H1 (cell line): Measurements from ENCODE around the gene PIK3R5.

Experiments used
- ATF2 ChIP-seq: IDR thresholded peaks from 2 replicates; pipeline ENCODE4 v1.6.1; 2012; ENCODE audit warnings: low read length, inconsistent platforms
- ATF3 ChIP-seq: IDR thresholded peaks from 2 replicates; pipeline ENCODE4 v1.6.1; 2011; ENCODE audit warnings: low read depth, mild to moderate bottlenecking, low read length; ENCODE audit not compliant: insufficient read depth
- CTCF ChIP-seq, 3 experiments: IDR thresholded peaks; 1 replicate in 2 of 3; 2 replicates in 1 of 3; pipeline versions ENCODE4 v1.5.1 to v1.6.1; 2011; ENCODE audit warnings: low read length in 3 of 3, mild to moderate bottlenecking in 3 of 3, inconsistent platforms in 2 of 3, low read depth in 1 of 3, moderate library complexity in 1 of 3; ENCODE audit not compliant: insufficient read depth in 1 of 3; ENCODE audit errors: control extremely low read depth in 1 of 3
- E2F6 ChIP-seq: IDR thresholded peaks from 2 replicates; pipeline ENCODE4 v1.6.1; 2012; ENCODE audit warnings: inconsistent platforms
- EGR1 ChIP-seq: IDR thresholded peaks from 2 replicates; pipeline ENCODE4 v1.6.1; 2011; ENCODE audit warnings: low read depth, low read length, borderline replicate concordance
- MAX ChIP-seq: IDR thresholded peaks from 2 replicates; pipeline ENCODE4 v1.6.1; 2012; ENCODE audit warnings: inconsistent platforms
- POLR2AphosphoS5 ChIP-seq: IDR thresholded peaks from 2 replicates; pipeline ENCODE4 v1.6.1; 2011; ENCODE audit warnings: low read depth, low read length
- RFX5 ChIP-seq: IDR thresholded peaks from 2 replicates; pipeline ENCODE4 v1.6.1; 2011; ENCODE audit warnings: low read depth, low read length, improper control_type of control experiment, borderline replicate concordance
- RNF2 ChIP-seq: fragments of 200-900, 300-1000 bp; sonication (generic); IDR thresholded peaks from 2 replicates; pipeline ENCODE4 v1.7.1; 2016; ENCODE audit warnings: borderline replicate concordance, low read depth, mild to moderate bottlenecking, antibody characterized with exemption, low read length; ENCODE audit not compliant: poor library complexity, severe bottlenecking; ENCODE audit errors: missing control alignments
- SIN3A ChIP-seq, 2 experiments: IDR thresholded peaks in 1 of 2; conservative IDR thresholded peaks in 1 of 2; 2 replicates each; pipeline ENCODE4 v1.6.1; 2011 to 2012; ENCODE audit warnings: low read length in 2 of 2, improper control_type of control experiment in 1 of 2, low read depth in 1 of 2, mild to moderate bottlenecking in 1 of 2
- SP1 ChIP-seq: IDR thresholded peaks from 2 replicates; pipeline ENCODE4 v1.6.1; 2011; ENCODE audit warnings: low read depth, low read length
- SRF ChIP-seq: IDR thresholded peaks from 2 replicates; pipeline ENCODE4 v1.6.1; 2011; ENCODE audit warnings: mild to moderate bottlenecking, low read depth, low read length, moderate library complexity
- USF2 ChIP-seq: IDR thresholded peaks from 2 replicates; pipeline ENCODE4 v1.6.1; 2011; ENCODE audit warnings: low read length, improper control_type of control experiment

- no peak for TF ChIP-seq SIN3A (conservative IDR thresholded peaks at IDR 0.05 in 1 of 2, IDR thresholded peaks at IDR 0.05 in 1 of 2; ENCODE audit: low read depth in 1 of 2, low read length in 2 of 2)
- no peak for TF ChIP-seq RNF2
- TF ChIP-seq ATF2, result no peak
- no peak for TF ChIP-seq USF2
- no peak for TF ChIP-seq POLR2AphosphoS5
- TF ChIP-seq SRF, result no peak
- TF ChIP-seq CTCF (IDR thresholded peaks at IDR 0.05; ENCODE audit: control extremely low read depth in 1 of 3, insufficient read depth in 1 of 3, low read depth in 1 of 3, low read length in 3 of 3), result no peak
- TF ChIP-seq EGR1, result no peak
- TF ChIP-seq SP1, result no peak
- TF ChIP-seq E2F6, result no peak
- no peak for TF ChIP-seq RFX5
- no peak for TF ChIP-seq ATF3
- TF ChIP-seq MAX, result no peak
Observed at GRCh38 chr17:8831234-8831849, 134.2 kb downstream of the PIK3R5 start.
